LNCAP (cell line): ENCODE data around the gene WHRN.

Source experiments
- TF ChIP-seq, protein P1 (sequence below): fragments of 450-650 bp; IDR thresholded peaks from 2 replicates; pipeline ENCODE4 v1.5.1; 2017; ENCODE audit warnings: mild to moderate bottlenecking

The WHRN gene

DNA sequence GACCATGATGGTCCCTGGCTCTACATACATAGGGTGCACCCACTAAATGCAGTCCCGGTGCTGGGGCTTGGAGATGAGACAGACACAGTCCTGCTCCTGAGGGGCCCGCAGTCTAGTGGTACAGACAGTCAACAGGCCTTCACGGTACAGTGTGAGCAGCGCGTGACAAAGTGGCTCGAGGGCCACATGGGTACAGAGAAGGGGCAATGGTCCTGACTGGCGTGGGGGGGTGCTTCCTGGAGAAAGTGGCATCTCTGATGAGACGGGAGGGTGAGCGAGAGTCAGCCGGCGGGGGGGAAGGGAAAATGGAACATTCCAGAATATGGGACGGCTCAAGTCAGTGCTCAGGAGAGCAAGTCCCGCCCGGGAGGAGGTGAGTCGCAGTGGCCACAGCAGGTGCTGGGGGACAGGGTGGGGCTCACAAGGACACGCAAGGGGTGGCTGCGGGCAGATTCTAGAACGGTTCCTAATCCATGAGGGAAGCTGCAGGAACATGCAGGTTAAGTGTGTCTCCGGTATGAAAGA lies 38.0 kb downstream of the WHRN start:
- TF ChIP-seq, protein P1, sequence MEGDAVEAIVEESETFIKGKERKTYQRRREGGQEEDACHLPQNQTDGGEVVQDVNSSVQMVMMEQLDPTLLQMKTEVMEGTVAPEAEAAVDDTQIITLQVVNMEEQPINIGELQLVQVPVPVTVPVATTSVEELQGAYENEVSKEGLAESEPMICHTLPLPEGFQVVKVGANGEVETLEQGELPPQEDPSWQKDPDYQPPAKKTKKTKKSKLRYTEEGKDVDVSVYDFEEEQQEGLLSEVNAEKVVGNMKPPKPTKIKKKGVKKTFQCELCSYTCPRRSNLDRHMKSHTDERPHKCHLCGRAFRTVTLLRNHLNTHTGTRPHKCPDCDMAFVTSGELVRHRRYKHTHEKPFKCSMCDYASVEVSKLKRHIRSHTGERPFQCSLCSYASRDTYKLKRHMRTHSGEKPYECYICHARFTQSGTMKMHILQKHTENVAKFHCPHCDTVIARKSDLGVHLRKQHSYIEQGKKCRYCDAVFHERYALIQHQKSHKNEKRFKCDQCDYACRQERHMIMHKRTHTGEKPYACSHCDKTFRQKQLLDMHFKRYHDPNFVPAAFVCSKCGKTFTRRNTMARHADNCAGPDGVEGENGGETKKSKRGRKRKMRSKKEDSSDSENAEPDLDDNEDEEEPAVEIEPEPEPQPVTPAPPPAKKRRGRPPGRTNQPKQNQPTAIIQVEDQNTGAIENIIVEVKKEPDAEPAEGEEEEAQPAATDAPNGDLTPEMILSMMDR: no peak

GRCh38 chr9:114465906-114466900 lies 39.1 kb downstream of the WHRN start:
- TF ChIP-seq, protein P1: no peak

GRCh38 chr9:114465417-114465816 lies 39.9 kb downstream of the WHRN start:
- TF ChIP-seq, protein P1: no peak

- TF ChIP-seq, protein P1: no peak
Observed at GRCh38 chr9:114464281-114465051, 40.8 kb downstream of the WHRN start.

GRCh38 chr9:114462791-114463190 lies 42.5 kb downstream of the WHRN start:
- TF ChIP-seq, protein P1: no peak

DNA sequence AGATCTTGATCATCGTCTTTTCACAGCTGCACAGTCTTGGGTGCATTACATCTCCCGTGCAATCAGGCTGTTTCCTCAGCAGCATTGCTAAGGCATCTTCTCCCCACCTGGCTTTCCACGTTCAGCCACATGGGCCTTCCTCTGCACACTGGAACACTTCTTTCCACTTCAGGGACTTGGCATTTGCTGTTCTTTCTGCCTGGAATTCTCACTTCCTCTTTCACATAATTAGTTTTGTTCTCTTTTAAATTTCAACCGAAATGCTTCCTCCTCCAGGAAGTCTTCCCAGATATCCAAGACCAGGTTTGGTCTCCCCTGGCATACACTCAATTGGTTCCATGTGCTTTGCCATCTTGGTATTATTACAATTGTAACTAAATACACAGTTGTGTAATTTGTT lies 43.8 kb downstream of the WHRN start:
- TF ChIP-seq, protein P1: no peak

GRCh38 chr9:114460513-114461199 lies 44.6 kb downstream of the WHRN start:
- TF ChIP-seq, protein P1: no peak
